Kidney (tissue), 14 donors: Measurements from ENCODE around the gene POC1B. TPM values are rescaled to one million over a fixed set of nuclear protein-coding genes. Genes with fewer than 3 reads are reported as not detected.

Source experiments
- DNase-seq, 5 donors: peaks; one replicate each; pipeline ENCODE4 v3.0.0-alpha.2; 2013 to 2020
- FAIRE-seq: peaks from 2 replicates; lab custom pipeline; 2012; peaks lifted over from hg19 to GRCh38; lab: Jason Lieb, UNC
- H3K27ac ChIP-seq, 2 donors: one replicate each; pipeline ENCODE4 v1.7.0; 2013; ENCODE audit warnings: low read depth in 2 of 2, low read length in 2 of 2, inconsistent platforms in 1 of 2
- H3K27me3 ChIP-seq: one replicate; pipeline ENCODE4 v1.7.1; 2013; ENCODE audit warnings: low read length, inconsistent platforms; ENCODE audit not compliant: control insufficient read depth, insufficient read depth
- H3K36me3 ChIP-seq, 3 donors: one replicate each; pipeline versions ENCODE4 v1.7.0 to v1.7.1; 2013; ENCODE audit warnings: low read length in 3 of 3, control low read depth in 1 of 3, inconsistent platforms in 1 of 3; ENCODE audit not compliant: insufficient read depth in 3 of 3, control insufficient read depth in 2 of 3
- H3K4me1 ChIP-seq, 3 donors: one replicate each; pipeline versions ENCODE4 v1.7.0 to v1.7.1; 2013; ENCODE audit warnings: low read length in 3 of 3, inconsistent platforms in 1 of 3, low read depth in 1 of 3; ENCODE audit not compliant: control insufficient read depth in 2 of 3, insufficient read depth in 2 of 3
- H3K4me3 ChIP-seq, 3 donors: one replicate each; pipeline versions ENCODE4 v1.7.0 to v1.8.1; 2013; ENCODE audit warnings: low read length in 3 of 3, control low read depth in 1 of 3, inconsistent platforms in 1 of 3
- H3K9ac ChIP-seq, 3 donors: one replicate each; pipeline versions ENCODE4 v1.7.0 to v1.7.1; 2013; ENCODE audit warnings: low read length in 3 of 3, control low read depth in 1 of 3, inconsistent platforms in 1 of 3
- H3K9me3 ChIP-seq, 3 donors: one replicate each; pipeline versions ENCODE4 v1.7.0 to v1.7.1; 2013; ENCODE audit warnings: low read length in 3 of 3, control low read depth in 1 of 3, inconsistent platforms in 1 of 3; ENCODE audit not compliant: control insufficient read depth in 2 of 3, insufficient read depth in 1 of 3
- intact Hi-C: fragments of 100-400 bp; cut with DNase I; formaldehyde crosslinking; loops from one replicate; pipeline ENCODE4 v1.11.1; 2022
- polyA plus RNA-seq: library from polyadenylated mRNA; stranded (reverse); fragments of 350-450 nt; fragmentation: Illumina TruSeq; extraction: RNeasy Lipid Tissue Mini Kit (QIAGEN cat#74804); gene quantifications from one replicate; pipeline ENCODE4 v1.2.3, GENCODE V29; 2014; ENCODE audit warnings: low read depth, low replicate concordance; ENCODE audit not compliant: insufficient read depth
- total RNA-seq: library from RNA; stranded (reverse); fragmentation: NEBNext Ultra II Directional; extraction: Animal tissue kit (Norgen Biotek cat#: 25700); gene quantifications from one replicate; pipeline ENCODE4 v1.2.1, GENCODE V29; 2021
- TF ChIP-seq, protein P1 (sequence below): IDR thresholded peaks from 3 replicates; pipeline ENCODE4 v1.5.1; 2012; ENCODE audit warnings: mild to moderate bottlenecking, moderate library complexity, borderline replicate concordance; ENCODE audit not compliant: insufficient read depth; ENCODE audit errors: extremely low read depth
- donor health status: control.
- donor health status: control.
- donor health status: control.
- donor health status: control.
- donor health status: control.
- donor health status: DM: yes; HTN: yes; CAD: no.
- donor health status: Normal renal cell carcinoma (clear cell type).

The POC1B gene
- total and polyA plus RNA-seq, 2 donors from 2014 or later: 11.7 to 16.7 TPM

DNA sequence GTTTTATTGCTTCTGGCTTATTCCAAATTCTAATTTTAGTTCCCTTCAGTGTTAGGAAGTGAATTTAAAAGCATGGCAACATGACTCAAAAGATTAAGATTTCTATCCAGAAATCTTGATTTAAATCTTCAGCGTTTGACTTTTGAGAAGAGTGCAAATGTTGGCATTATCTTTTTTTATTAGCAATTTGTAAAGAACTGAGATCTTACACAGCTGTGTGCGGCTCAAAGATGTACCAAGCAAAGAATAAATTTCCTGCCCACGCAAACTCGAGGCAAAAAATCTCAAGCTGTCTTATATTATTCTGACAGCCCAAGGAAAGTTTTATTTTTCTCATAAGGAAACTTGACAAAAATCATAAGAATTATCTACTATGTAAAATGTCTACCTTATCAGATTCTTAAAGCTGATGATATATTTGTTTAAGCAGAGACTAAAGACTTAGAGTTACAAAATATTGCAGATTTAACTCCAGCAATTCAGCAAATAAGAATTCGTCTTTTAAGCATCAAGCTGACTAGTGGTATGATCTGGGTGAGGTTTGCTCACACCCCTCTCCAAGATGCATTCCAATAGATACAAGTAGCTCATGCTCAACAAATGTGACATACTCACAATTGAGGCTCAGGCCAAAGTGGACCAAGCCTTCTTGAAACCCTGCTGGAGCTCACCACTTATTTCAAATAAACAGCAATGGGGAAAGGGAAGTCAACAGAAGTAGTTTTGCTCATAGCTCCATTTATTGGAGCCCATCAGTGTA, 47.4 kb upstream of the POC1B start:
- FAIRE-seq (no peak), DNase-seq (no peak)
- H3K36me3 ChIP-seq: no peaks in the 10 kb centered on the region
- no peak overlapping the region for H3K4me3 ChIP-seq
- H3K9me3 ChIP-seq: no peaks in the 10 kb centered on the region
- H3K27ac ChIP-seq: no peak overlapping the region
- H3K27me3 ChIP-seq: no peaks in the 10 kb centered on the region
- H3K9ac ChIP-seq: no peak overlapping the region
- peaks cover 0 to 3% (median 3%) of the 10 kb centered on the region in 3 donors for H3K4me1 ChIP-seq
- TF ChIP-seq, protein P1, sequence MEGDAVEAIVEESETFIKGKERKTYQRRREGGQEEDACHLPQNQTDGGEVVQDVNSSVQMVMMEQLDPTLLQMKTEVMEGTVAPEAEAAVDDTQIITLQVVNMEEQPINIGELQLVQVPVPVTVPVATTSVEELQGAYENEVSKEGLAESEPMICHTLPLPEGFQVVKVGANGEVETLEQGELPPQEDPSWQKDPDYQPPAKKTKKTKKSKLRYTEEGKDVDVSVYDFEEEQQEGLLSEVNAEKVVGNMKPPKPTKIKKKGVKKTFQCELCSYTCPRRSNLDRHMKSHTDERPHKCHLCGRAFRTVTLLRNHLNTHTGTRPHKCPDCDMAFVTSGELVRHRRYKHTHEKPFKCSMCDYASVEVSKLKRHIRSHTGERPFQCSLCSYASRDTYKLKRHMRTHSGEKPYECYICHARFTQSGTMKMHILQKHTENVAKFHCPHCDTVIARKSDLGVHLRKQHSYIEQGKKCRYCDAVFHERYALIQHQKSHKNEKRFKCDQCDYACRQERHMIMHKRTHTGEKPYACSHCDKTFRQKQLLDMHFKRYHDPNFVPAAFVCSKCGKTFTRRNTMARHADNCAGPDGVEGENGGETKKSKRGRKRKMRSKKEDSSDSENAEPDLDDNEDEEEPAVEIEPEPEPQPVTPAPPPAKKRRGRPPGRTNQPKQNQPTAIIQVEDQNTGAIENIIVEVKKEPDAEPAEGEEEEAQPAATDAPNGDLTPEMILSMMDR: no peak
- intact Hi-C loops: no loop called here

DNA sequence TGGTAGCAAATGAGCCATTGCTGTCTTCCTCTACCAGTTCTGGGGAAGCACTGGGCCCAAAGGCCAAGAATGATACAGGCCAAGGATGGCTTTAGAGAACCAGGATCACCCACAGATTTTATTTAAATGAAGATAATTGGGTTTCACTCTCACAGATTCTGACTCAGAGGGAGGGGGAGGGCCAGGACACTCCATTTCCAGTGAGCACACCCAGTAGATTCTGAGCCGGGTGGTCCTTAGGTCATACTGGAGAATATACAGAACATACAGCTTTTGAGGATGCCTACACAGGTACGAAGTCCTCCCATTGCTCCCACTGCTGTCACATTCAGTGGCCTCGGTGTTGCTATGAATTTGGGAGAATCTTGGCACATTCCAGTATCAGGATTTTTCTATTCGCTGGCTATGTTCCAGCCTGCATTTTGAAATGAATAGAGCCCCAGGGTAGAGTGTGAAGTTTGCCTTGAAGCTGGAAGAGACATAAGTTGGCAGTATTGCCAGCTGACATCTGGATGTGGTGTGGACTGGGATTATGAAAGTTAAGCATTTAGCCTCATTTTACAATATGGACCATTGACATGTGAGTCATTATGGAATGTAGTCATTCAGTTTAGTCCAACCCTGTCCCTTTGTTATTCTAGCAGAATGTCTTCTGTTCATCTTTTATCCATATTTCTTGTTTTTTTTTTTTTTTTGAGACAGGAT, 45.8 kb upstream of the POC1B start:
- Histone ChIP-seq H3K4me3 (no peak overlapping the region), H3K27ac (no peak overlapping the region), H3K9me3 (no peaks in the 10 kb centered on the region), H3K9ac (no peak overlapping the region), H3K36me3 (no peaks in the 10 kb centered on the region), H3K27me3 (no peaks in the 10 kb centered on the region), H3K4me1 (peaks cover 0 to 3% (median 3%) of the 10 kb centered on the region in 3 donors)
- FAIRE-seq (no peak), DNase-seq (no peak)
- intact Hi-C loops: no loop called here
- TF ChIP-seq, protein P1: no peak

DNA sequence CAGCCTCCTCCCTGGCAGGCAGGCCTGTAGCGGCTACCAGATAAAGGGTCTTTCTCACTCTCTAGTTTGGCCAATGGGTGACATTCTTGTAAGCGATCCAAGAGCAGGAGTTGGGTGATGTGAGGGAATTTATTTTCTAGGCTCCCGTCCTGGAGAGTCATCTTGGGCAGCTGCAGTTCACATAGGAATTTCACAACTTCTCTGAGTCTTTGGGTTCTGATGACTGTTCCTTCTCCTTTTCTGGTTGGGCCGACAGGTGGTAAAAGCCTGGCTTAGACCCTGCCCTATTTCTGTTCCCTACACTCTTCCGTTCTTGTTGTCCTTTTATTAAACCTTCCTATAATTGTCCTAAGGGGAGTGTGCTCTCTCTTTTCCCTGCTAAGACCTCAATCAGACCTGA, 42.6 kb upstream of the POC1B start:
- TF ChIP-seq, protein P1: no peak
- Histone ChIP-seq H3K9ac (no peak overlapping the region), H3K27ac (no peak overlapping the region), H3K36me3 (no peaks in the 10 kb centered on the region), H3K4me3 (no peak overlapping the region), H3K4me1 (no peaks in the 10 kb centered on the region), H3K9me3 (no peaks in the 10 kb centered on the region), H3K27me3 (no peaks in the 10 kb centered on the region)
- FAIRE-seq (no peak), DNase-seq (no peak)
- intact Hi-C loops: no loop called here
